ENCODE measurements around the gene BCL2. TPM values are rescaled to one million over a fixed set of nuclear protein-coding genes. Genes with fewer than 3 reads are reported as not detected.

Gene BCL2
- total RNA-seq, 1 donor: 4.2 TPM

DNA sequence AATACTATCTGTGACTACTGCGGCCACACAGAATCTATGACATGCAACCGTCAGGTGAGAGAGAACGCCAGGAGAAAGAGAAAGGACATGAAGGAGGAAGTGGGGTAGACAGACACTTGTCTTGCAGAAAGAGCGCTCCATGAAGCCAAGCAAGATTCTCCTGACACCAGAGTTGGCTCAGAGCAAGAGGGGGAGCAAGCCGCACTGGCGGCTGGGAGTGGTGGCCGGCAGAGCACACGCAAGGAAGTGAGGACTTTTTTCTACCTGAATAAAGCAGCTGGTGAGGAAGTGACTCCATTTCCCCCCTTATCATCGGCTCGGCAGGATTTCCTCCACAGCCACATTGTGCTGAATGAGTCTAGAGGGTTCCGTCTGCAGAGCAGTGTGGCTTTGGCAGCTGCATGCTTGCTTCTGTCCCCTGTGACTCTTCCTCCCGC is 181.6 kb downstream of the BCL2 start:
- TF ChIP-seq, protein P1, sequence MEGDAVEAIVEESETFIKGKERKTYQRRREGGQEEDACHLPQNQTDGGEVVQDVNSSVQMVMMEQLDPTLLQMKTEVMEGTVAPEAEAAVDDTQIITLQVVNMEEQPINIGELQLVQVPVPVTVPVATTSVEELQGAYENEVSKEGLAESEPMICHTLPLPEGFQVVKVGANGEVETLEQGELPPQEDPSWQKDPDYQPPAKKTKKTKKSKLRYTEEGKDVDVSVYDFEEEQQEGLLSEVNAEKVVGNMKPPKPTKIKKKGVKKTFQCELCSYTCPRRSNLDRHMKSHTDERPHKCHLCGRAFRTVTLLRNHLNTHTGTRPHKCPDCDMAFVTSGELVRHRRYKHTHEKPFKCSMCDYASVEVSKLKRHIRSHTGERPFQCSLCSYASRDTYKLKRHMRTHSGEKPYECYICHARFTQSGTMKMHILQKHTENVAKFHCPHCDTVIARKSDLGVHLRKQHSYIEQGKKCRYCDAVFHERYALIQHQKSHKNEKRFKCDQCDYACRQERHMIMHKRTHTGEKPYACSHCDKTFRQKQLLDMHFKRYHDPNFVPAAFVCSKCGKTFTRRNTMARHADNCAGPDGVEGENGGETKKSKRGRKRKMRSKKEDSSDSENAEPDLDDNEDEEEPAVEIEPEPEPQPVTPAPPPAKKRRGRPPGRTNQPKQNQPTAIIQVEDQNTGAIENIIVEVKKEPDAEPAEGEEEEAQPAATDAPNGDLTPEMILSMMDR (IDR thresholded peaks at IDR 0.05; ENCODE audit: insufficient read depth, low read length): no peak
- no peak for DNase-seq (ENCODE audit: low read depth)
- no peak overlapping the region for H3K4me3 ChIP-seq (ENCODE audit: low read depth, low read length)

DNA sequence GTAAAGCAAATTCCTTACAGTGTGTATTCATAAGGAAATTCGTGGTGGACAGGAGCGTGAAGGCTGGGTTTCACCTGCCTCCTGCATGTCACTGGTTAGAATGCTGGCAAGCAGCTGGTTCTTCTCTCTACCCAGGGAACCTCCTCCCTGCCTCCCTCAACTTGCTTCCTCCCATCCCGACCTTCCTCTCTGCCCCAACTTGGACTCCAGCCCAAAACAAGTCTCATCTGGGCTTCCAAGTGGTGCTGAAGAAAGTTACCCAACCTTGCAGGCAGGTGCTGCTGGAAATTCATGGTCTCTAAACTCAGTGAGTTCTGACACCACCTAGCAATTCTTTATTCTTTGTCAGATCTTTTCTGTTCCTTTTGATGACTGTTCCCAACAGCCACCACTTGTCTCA is 184.5 kb downstream of the BCL2 start:
- TF ChIP-seq, protein P1 (IDR thresholded peaks at IDR 0.05; ENCODE audit: insufficient read depth, low read length): no peak
- DNase-seq (ENCODE audit: low read depth): no peak

GRCh38 chr18:63132819-63133200 is 186.8 kb downstream of the BCL2 start:
- no peak overlapping the region for H3K4me3 ChIP-seq (ENCODE audit: low read depth, low read length)
- DNase-seq (ENCODE audit: low read depth): no peak
- TF ChIP-seq, protein P1 (IDR thresholded peaks at IDR 0.05; ENCODE audit: insufficient read depth, low read length): no peak

More for the DNA sequence above, 184.5 kb downstream of the BCL2 start:
- no peak overlapping the region for H3K4me3 ChIP-seq (ENCODE audit: low read depth, low read length)

GRCh38 chr18:63131959-63132818 is 187.4 kb downstream of the BCL2 start:
- no peak overlapping the region for H3K4me3 ChIP-seq (ENCODE audit: low read depth, low read length)
- TF ChIP-seq, protein P1 (IDR thresholded peaks at IDR 0.05; ENCODE audit: insufficient read depth, low read length): no peak

DNA sequence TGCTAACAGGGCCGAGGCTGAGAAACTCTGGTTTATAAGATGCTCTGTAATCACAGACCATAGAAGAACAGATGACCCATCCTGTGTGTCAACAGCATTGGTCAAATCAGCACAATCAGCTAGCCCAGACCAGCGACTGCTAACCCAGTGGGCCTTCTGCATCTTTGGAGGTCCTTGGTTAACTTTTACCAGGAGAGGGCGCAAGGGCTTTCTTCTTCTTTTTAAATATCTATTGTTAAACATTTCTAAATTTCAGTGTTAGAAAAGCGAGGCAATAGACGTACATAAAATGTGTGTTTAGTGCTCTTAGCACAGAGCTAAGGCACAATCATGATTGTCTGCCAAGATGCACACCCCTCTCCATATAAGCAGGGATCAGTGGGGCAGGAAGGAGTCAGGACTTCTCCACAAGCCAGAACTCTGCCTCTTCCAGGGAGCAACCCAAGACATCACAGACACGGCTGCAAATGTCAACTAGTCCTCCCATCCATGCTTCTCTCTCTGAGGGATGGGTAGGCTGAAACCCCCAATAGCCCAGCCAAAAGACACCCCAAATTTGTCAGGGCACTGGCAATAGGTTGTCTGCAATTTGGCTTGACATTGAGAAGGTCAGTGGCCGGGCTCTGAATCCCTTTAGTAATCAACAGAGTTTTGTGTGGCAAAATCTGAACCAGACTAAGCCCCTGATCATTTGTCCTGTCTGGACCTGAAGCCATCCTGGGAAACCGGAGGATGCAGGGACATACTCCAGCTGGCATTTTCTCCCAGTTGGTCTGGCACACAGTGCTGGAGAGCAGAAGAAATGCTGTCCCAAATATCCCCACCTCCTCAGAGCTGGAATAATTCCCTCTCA is 188.2 kb downstream of the BCL2 start:
- peak; percentile 81 for DNase-seq (ENCODE audit: low read depth)
- H3K4me3 ChIP-seq (ENCODE audit: low read depth, low read length): no peak overlapping the region
- TF ChIP-seq, protein P1 (IDR thresholded peaks at IDR 0.05; ENCODE audit: insufficient read depth, low read length): peak; percentile 75

More at GRCh38 chr18:63131959-63132818, 187.4 kb downstream of the BCL2 start:
- DNase-seq (ENCODE audit: low read depth): no peak

DNA sequence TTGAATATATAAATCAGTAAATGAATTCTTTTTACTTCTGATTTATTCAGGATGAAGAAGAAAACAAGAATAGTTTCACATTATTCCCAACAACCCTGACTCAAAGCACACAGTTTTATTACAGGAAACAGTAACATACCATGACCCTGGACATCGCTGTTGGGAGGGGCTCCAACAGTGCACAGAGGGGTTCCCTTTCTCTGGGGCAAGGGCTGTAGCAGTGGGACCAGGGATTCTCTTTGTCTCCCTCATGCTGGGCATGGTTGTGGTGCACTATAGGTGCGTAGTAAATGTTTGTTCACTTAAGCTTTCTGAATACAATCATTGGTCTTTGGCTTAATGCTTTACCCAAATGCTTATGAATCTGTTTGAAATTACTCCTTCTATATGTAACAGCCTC is 189.4 kb downstream of the BCL2 start:
- H3K4me3 ChIP-seq (ENCODE audit: low read depth, low read length): no peak overlapping the region
- no peak for DNase-seq (ENCODE audit: low read depth)
- TF ChIP-seq, protein P1 (IDR thresholded peaks at IDR 0.05; ENCODE audit: insufficient read depth, low read length): no peak
